Neural crest cell (in vitro differentiated cells): ENCODE data around the gene EYS. TPM values are rescaled to one million over a fixed set of nuclear protein-coding genes. Genes with fewer than 3 reads are reported as not detected.

ENCODE experiments used
- DNase-seq: peaks from one replicate; pipeline ENCODE4 v3.0.0; 2021; ENCODE audit warnings: low read depth, mixed read lengths, low spot score
- H3K27ac Mint-ChIP-seq: one replicate; pipeline ENCODE4 v1.8.0; 2021; ENCODE audit warnings: mild to moderate bottlenecking, mixed read lengths; ENCODE audit not compliant: unreplicated experiment
- H3K27me3 Mint-ChIP-seq: 2 replicates; pipeline ENCODE4 v1.8.0; 2021; ENCODE audit warnings: low read depth, mild to moderate bottlenecking, mixed read lengths
- H3K36me3 Mint-ChIP-seq: 2 replicates; pipeline ENCODE4 v1.8.0; 2021; ENCODE audit warnings: low read depth, mild to moderate bottlenecking, mixed read lengths
- H3K4me1 Mint-ChIP-seq: 2 replicates; pipeline ENCODE4 v1.8.0; 2021; ENCODE audit warnings: mixed read lengths
- H3K4me3 Mint-ChIP-seq: one replicate; pipeline ENCODE4 v1.8.0; 2021; ENCODE audit warnings: mild to moderate bottlenecking, mixed read lengths
- H3K9me3 Mint-ChIP-seq: 2 replicates; pipeline ENCODE4 v1.8.0; 2021; ENCODE audit warnings: mixed read lengths
- CTCF ChIP-seq: fragments of 200-600 bp; sonication (generic); conservative IDR thresholded peaks from 2 replicates; pipeline ENCODE4 v1.5.0; 2021; ENCODE audit warnings: antibody characterized with exemption, mild to moderate bottlenecking
- total RNA-seq: library from RNA; stranded (reverse); gene quantifications from 2 replicates; pipeline ENCODE4 v1.2.1, GENCODE V29; 2021

EYS gene
- total RNA-seq, 1 donor from 2014 or later: 0.40 TPM

GRCh38 chr6:64520050-64520449 is 1187.0 kb downstream of the EYS start:
- Mint-ChIP-seq H3K36me3 (no peaks in the 10 kb centered on the region), H3K27ac (no peak overlapping the region), H3K4me1 (no peaks in the 10 kb centered on the region), H3K9me3 (peaks cover under 1% of the 10 kb centered on the region), H3K27me3 (no peaks in the 10 kb centered on the region), H3K4me3 (no peak overlapping the region)
- DNase-seq: no peak
- TF ChIP-seq CTCF: no peak

- Mint-ChIP-seq H3K4me3 (no peak overlapping the region), H3K27me3 (no peaks in the 10 kb centered on the region), H3K9me3 (no peaks in the 10 kb centered on the region), H3K27ac (no peak overlapping the region), H3K36me3 (no peaks in the 10 kb centered on the region), H3K4me1 (no peaks in the 10 kb centered on the region)
- DNase-seq: no peak
- no peak for TF ChIP-seq CTCF
Observed at GRCh38 chr6:64516393-64516792, 1190.6 kb downstream of the EYS start.

GRCh38 chr6:64507661-64508060 is 1199.4 kb downstream of the EYS start:
- H3K36me3 Mint-ChIP-seq: no peaks in the 10 kb centered on the region
- H3K27ac Mint-ChIP-seq: no peak overlapping the region
- no peaks in the 10 kb centered on the region for H3K4me1 Mint-ChIP-seq
- no peak for TF ChIP-seq CTCF
- no peaks in the 10 kb centered on the region for H3K27me3 Mint-ChIP-seq
- no peak overlapping the region for H3K4me3 Mint-ChIP-seq
- no peak for DNase-seq
- no peaks in the 10 kb centered on the region for H3K9me3 Mint-ChIP-seq

GRCh38 chr6:64505312-64505711 is 1201.7 kb downstream of the EYS start:
- Mint-ChIP-seq H3K36me3 (no peaks in the 10 kb centered on the region), H3K9me3 (no peaks in the 10 kb centered on the region), H3K27ac (no peak overlapping the region), H3K27me3 (no peaks in the 10 kb centered on the region), H3K4me3 (no peak overlapping the region), H3K4me1 (no peaks in the 10 kb centered on the region)
- DNase-seq: peak; percentile 24
- peak; percentile 64 for TF ChIP-seq CTCF

GRCh38 chr6:64504503-64504902 is 1202.5 kb downstream of the EYS start:
- Mint-ChIP-seq H3K36me3 (no peaks in the 10 kb centered on the region), H3K9me3 (no peaks in the 10 kb centered on the region), H3K4me1 (no peaks in the 10 kb centered on the region), H3K4me3 (no peak overlapping the region), H3K27ac (no peak overlapping the region), H3K27me3 (no peaks in the 10 kb centered on the region)
- no peak for DNase-seq
- no peak for TF ChIP-seq CTCF

- Mint-ChIP-seq H3K9me3 (no peaks in the 10 kb centered on the region), H3K27me3 (no peaks in the 10 kb centered on the region), H3K4me1 (no peaks in the 10 kb centered on the region), H3K27ac (no peak overlapping the region), H3K4me3 (no peak overlapping the region), H3K36me3 (no peaks in the 10 kb centered on the region)
- no peak for DNase-seq
- no peak for TF ChIP-seq CTCF
Observed at GRCh38 chr6:64502801-64503200, 1204.2 kb downstream of the EYS start.
